ENCODE data around the gene POLR1H. TPM values are rescaled to one million over a fixed set of nuclear protein-coding genes. Genes with fewer than 3 reads are reported as not detected.

POLR1H gene
- total RNA-seq, 3 donors from 2014 or later: 14.2 to 39.7 (median 24.1) TPM

DNA sequence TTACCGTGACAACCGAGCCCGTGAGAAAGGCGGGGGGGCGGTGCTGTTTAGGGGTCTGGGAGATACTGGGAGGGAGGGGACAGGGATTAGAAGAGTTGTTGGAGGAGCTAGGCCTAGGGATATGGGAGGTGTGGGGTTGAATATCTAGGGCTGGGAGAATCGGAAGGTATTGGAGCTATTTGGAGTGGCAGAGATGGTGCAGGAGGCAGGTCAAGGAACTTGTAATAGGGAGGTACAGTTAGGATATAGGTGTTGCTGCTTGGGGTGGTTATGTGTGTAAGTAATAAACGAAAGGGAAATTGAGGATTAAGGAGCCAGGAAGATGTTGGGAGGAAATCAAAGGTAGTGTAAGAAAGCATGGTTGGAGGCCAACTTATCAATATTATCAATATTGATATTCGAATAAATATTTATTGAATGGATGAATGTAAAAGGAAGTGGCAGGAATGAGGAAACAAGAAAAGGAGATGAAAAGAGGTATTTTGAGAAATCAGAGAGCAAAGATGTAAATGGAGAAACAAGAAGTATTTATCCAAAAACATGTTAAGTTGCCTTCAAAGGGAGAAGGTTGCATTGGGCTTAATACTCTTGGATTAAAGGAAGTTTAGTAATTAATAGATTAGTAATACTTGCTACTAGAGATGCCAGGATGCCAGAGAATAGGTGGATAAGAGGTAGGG is 6.5 kb downstream of the POLR1H start:
- H3K36me3 ChIP-seq: no peaks in the 10 kb centered on the region
- TF ChIP-seq CTCF (IDR thresholded peaks at IDR 0.05) (no peak), POLR2AphosphoS5 (IDR thresholded peaks at IDR 0.05) (no peak)
- H3K27ac ChIP-seq: peak overlapping the region; percentile 95 to 96
- intact Hi-C loops (cut with DNase I; ENCODE audit: low total_unique reads): no loop called here
- H3K4me1 ChIP-seq: peaks cover 3 to 7% of the 10 kb centered on the region in 2 donors
- peak overlapping the region; percentile 65 to 82 (median 68) for H3K4me3 ChIP-seq
- DNase-seq (ENCODE audit: low spot score in 2 of 2): no peak
- H3K9me3 ChIP-seq: no peaks in the 10 kb centered on the region
- no peaks in the 10 kb centered on the region for H3K27me3 ChIP-seq

DNA sequence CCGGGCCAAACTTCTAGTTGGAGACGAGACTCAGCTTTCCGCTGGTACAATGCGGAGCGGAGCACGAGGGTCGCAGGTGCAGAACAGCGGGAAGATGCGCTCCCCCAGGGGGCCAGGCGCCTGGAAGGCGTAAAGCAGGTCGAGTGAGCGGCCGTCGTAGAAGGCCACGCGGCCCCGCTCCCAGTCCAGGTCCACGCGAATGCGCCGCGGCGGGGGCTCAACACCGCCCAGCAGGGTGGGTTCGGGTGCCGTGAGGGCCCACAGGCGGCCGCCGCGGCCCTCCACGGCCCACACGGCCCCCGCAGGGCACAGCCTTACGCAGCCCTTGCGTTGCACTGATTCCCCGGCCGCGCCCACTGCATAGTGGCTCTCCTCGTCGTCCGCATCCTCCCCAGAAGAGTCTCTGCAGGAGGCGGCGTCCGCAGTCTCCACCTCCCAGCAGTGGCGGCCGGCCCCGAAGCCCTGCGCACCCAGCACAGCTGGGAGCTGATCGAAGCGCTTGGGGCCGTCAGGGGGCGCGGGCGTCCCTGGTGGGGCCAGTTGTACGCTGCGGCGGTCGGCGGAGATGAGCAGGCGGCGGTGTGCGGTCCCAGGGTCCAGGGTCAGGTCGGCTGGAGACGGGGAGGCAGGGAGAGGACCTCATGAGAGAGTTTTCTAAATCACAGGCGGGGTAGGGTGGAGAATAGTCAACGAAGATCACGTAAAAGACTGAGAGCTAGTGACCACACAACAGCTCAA is 10.2 kb downstream of the POLR1H start:
- no peaks in the 10 kb centered on the region for H3K36me3 ChIP-seq
- no peak overlapping the region for H3K27ac ChIP-seq
- H3K9me3 ChIP-seq: no peaks in the 10 kb centered on the region
- H3K27me3 ChIP-seq: no peaks in the 10 kb centered on the region
- DNase-seq (ENCODE audit: low spot score in 2 of 2): no peak
- peaks cover 3 to 7% of the 10 kb centered on the region in 2 donors for H3K4me1 ChIP-seq
- peak overlapping the region in 1 of 3 donors; percentile 12 for H3K4me3 ChIP-seq
- intact Hi-C loops (cut with DNase I; ENCODE audit: low total_unique reads): no loop called here
- TF ChIP-seq CTCF (IDR thresholded peaks at IDR 0.05) (no peak), POLR2A (IDR thresholded peaks at IDR 0.05) (no peak), POLR2AphosphoS5 (IDR thresholded peaks at IDR 0.05) (no peak)

- H3K4me3 ChIP-seq: no peak overlapping the region
These were observed 10.8 kb downstream of the POLR1H start for GRCh38 chr6:30071858-30072257.

GRCh38 chr6:30073489-30074235 is 12.6 kb downstream of the POLR1H start:
- TF ChIP-seq POLR2AphosphoS5 (IDR thresholded peaks at IDR 0.05): no peak
- no peak for TF ChIP-seq POLR2A (IDR thresholded peaks at IDR 0.05)
- no peak for TF ChIP-seq CTCF (IDR thresholded peaks at IDR 0.05)
- no peak for DNase-seq (ENCODE audit: low spot score in 2 of 2)
- H3K9me3 ChIP-seq: no peaks in the 10 kb centered on the region
- intact Hi-C loops (cut with DNase I; ENCODE audit: low total_unique reads): no loop called here
- no peaks in the 10 kb centered on the region for H3K27me3 ChIP-seq
- no peaks in the 10 kb centered on the region for H3K36me3 ChIP-seq
- H3K4me1 ChIP-seq: no peaks in the 10 kb centered on the region
- H3K4me3 ChIP-seq: peak overlapping the region in 2 of 3 donors; percentile 72 to 82
- peak overlapping the region; percentile 95 to 96 for H3K27ac ChIP-seq

More at GRCh38 chr6:30071858-30072257, 10.8 kb downstream of the POLR1H start:
- Histone ChIP-seq H3K27ac (no peak overlapping the region), H3K9me3 (no peaks in the 10 kb centered on the region), H3K36me3 (no peaks in the 10 kb centered on the region), H3K27me3 (no peaks in the 10 kb centered on the region), H3K4me1 (peaks cover 3 to 7% of the 10 kb centered on the region in 2 donors)
- intact Hi-C loops (cut with DNase I; ENCODE audit: low total_unique reads): no loop called here
- TF ChIP-seq POLR2AphosphoS5 (IDR thresholded peaks at IDR 0.05) (no peak), CTCF (IDR thresholded peaks at IDR 0.05) (no peak), POLR2A (IDR thresholded peaks at IDR 0.05) (no peak)
- no peak for DNase-seq (ENCODE audit: low spot score in 2 of 2)
